Measurements from ENCODE around the gene TGM5.

DNA sequence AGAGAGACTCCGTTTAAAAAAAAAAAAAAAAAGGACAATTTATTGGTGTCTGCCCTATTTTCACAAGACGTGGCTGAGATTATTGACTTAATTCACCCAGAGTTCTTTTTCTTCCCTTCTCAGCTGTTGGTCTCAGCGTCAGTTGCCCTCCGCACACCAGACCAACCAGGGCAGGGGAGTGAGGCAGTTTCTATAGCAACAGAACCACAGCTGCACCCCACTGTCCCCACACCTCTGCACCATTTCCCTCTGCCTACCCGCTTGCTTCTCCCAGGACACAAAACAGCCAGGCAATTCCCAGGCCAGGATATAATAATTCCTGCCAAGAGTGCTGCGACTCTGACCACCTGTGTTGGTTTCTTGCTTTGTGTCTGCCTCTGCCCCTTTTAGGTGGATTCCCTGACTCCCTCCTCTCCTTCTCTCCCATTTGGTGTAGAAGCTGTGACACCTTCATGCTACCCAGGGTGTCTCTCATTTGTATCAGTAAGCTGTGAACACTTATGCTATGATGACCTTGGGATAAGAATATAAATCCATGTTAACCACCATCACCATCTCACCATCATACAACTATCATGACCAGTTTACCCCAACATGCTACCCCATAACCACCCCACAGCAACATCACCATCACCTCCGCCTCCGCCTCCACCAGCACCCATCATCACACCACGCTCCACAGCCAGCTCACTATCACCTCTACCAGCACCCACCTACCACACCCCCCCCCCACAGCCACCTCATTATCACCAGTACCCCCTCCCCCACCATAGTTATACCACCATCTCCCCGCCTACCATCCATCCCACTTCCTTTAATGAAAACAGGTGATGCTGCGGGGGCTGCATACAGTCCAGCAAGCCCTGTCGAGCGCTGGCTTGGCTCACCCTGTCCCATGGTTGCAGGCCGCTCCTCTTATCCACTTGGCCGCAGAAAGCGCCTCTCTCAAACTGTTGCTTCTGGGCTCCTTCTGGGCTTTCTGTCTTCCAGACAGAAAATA, 46.5 kb downstream of the TGM5 start:
- TF ChIP-seq, protein P1, sequence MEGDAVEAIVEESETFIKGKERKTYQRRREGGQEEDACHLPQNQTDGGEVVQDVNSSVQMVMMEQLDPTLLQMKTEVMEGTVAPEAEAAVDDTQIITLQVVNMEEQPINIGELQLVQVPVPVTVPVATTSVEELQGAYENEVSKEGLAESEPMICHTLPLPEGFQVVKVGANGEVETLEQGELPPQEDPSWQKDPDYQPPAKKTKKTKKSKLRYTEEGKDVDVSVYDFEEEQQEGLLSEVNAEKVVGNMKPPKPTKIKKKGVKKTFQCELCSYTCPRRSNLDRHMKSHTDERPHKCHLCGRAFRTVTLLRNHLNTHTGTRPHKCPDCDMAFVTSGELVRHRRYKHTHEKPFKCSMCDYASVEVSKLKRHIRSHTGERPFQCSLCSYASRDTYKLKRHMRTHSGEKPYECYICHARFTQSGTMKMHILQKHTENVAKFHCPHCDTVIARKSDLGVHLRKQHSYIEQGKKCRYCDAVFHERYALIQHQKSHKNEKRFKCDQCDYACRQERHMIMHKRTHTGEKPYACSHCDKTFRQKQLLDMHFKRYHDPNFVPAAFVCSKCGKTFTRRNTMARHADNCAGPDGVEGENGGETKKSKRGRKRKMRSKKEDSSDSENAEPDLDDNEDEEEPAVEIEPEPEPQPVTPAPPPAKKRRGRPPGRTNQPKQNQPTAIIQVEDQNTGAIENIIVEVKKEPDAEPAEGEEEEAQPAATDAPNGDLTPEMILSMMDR (IDR thresholded peaks at IDR 0.05; ENCODE audit: insufficient read depth, low read length, poor library complexity, severe bottlenecking), result no peak
- TF ChIP-seq EZH2phosphoT487 (conservative IDR thresholded peaks at IDR 0.05; ENCODE audit: low read length), result no peak

All from SU-DHL-6 (cell line).